ENCODE measurements around the gene CYBC1. TPM values are rescaled to one million over a fixed set of nuclear protein-coding genes. Genes with fewer than 3 reads are reported as not detected.

Gene CYBC1
- total and polyA plus RNA-seq, 2 donors from 2014 or later = 38.2 to 139 TPM

DNA sequence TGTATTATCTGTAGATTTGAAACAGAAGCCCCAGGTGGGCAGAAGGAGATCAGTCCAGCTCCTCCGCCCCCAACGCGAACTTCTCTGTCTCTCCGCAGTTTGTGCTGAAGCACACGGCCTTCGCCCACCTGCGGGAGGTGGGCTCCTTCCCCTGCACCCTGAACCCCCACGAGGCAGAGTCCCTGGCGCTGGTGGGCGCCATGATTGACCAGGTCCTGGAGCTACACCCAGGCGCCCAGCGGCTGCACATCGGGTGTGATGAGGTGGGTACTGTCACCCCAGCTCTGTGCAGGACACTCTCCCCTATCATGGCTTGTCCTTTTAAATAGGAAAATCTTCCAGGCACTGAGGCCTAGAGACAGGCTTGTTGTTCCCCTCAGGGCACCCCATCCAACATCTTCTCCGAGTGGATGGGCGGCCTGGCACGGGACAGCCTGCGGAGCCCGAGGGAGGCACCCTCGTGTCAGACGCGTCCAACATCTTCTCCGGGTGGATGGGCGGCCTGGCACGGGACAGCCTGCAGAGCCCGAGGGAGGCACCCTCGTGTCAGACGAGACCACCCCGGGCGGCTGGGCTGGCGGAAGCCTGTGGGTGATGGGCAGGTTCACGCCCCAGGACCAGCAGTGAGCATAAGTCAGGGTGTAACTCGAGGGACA, 16.9 kb downstream of the CYBC1 start:
- no peak for DNase-seq
- Histone ChIP-seq H3K9me3 (ENCODE audit: control insufficient read depth in 2 of 3, insufficient read depth in 1 of 3, low read length in 3 of 3) (no peaks in the 10 kb centered on the region), H3K4me3 (ENCODE audit: low read length in 3 of 3) (no peak overlapping the region), H3K4me1 (ENCODE audit: control insufficient read depth in 2 of 3, insufficient read depth in 2 of 3, low read depth in 1 of 3, low read length in 3 of 3) (no peaks in the 10 kb centered on the region), H3K27me3 (ENCODE audit: control insufficient read depth, insufficient read depth, low read length) (no peaks in the 10 kb centered on the region), H3K36me3 (ENCODE audit: control insufficient read depth in 2 of 3, insufficient read depth in 3 of 3, low read length in 3 of 3) (peaks cover 0 to 6% (median 0%) of the 10 kb centered on the region in 3 donors), H3K27ac (ENCODE audit: low read depth in 2 of 2, low read length in 2 of 2) (no peak overlapping the region), H3K9ac (ENCODE audit: low read length in 3 of 3) (no peak overlapping the region)
- TF ChIP-seq, protein P1, sequence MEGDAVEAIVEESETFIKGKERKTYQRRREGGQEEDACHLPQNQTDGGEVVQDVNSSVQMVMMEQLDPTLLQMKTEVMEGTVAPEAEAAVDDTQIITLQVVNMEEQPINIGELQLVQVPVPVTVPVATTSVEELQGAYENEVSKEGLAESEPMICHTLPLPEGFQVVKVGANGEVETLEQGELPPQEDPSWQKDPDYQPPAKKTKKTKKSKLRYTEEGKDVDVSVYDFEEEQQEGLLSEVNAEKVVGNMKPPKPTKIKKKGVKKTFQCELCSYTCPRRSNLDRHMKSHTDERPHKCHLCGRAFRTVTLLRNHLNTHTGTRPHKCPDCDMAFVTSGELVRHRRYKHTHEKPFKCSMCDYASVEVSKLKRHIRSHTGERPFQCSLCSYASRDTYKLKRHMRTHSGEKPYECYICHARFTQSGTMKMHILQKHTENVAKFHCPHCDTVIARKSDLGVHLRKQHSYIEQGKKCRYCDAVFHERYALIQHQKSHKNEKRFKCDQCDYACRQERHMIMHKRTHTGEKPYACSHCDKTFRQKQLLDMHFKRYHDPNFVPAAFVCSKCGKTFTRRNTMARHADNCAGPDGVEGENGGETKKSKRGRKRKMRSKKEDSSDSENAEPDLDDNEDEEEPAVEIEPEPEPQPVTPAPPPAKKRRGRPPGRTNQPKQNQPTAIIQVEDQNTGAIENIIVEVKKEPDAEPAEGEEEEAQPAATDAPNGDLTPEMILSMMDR (IDR thresholded peaks at IDR 0.05; ENCODE audit: borderline replicate concordance, extremely low read depth, insufficient read depth) = no peak
- no peak for FAIRE-seq
- intact Hi-C loops (cut with DNase I) = no loop called here

DNA sequence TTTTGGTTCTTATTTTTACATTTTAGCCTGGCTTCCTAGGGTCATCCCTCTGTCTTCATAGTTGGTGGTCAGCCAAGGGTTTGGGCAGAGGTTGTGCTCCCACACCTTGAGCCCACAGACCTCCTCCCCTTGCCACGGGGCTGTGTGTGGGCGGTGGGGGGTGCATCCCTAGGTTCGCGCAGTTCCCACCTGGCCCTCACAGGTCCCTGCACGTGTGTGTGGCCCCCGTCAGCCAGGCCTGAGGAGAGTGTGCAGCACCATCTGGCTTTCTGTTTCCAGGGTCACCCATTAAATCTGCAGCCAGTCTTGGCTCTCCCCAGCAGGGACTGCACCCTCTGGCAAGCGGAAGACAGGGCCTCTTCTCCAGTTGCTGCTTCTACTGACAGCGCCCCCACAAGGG, 18.5 kb downstream of the CYBC1 start:
- intact Hi-C loops (cut with DNase I) = no loop called here
- no peak overlapping the region for H3K4me3 ChIP-seq (ENCODE audit: low read length in 3 of 3)
- no peaks in the 10 kb centered on the region for H3K27me3 ChIP-seq (ENCODE audit: control insufficient read depth, insufficient read depth, low read length)
- DNase-seq (peak in 1 of 5 donors; percentile 54), FAIRE-seq (no peak)
- no peaks in the 10 kb centered on the region for H3K4me1 ChIP-seq (ENCODE audit: control insufficient read depth in 2 of 3, insufficient read depth in 2 of 3, low read depth in 1 of 3, low read length in 3 of 3)
- H3K9me3 ChIP-seq (ENCODE audit: control insufficient read depth in 2 of 3, insufficient read depth in 1 of 3, low read length in 3 of 3) = no peaks in the 10 kb centered on the region
- peaks cover 0 to 6% (median 0%) of the 10 kb centered on the region in 3 donors for H3K36me3 ChIP-seq (ENCODE audit: control insufficient read depth in 2 of 3, insufficient read depth in 3 of 3, low read length in 3 of 3)
- H3K27ac ChIP-seq (ENCODE audit: low read depth in 2 of 2, low read length in 2 of 2) = no peak overlapping the region
- H3K9ac ChIP-seq (ENCODE audit: low read length in 3 of 3) = no peak overlapping the region
- TF ChIP-seq, protein P1 (IDR thresholded peaks at IDR 0.05; ENCODE audit: borderline replicate concordance, extremely low read depth, insufficient read depth) = no peak

DNA sequence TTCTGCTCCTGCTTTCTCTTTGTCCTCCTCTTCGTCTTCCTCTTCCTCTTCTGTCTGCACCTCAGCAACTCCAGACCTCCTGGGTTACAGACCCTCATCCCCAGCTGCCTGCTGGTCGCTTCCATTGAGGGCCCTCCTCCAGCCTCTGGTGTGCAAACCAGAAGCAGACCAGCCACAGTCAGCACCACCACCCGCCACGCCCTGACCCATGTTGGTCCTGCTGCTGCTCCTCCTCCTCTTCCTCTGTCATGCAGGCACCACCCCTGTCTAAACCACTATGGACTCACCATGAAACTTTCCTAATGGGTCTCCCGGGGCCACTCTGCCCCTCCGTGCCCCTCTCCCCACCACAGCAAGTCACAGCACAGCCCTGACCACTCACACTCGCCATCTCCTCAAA, 20.7 kb downstream of the CYBC1 start:
- Histone ChIP-seq H3K4me1 (ENCODE audit: control insufficient read depth in 2 of 3, insufficient read depth in 2 of 3, low read depth in 1 of 3, low read length in 3 of 3) (no peaks in the 10 kb centered on the region), H3K9ac (ENCODE audit: low read length in 3 of 3) (no peak overlapping the region), H3K36me3 (ENCODE audit: control insufficient read depth in 2 of 3, insufficient read depth in 3 of 3, low read length in 3 of 3) (peaks cover 0 to 2% (median 0%) of the 10 kb centered on the region in 3 donors), H3K4me3 (ENCODE audit: low read length in 3 of 3) (no peak overlapping the region), H3K9me3 (ENCODE audit: control insufficient read depth in 2 of 3, insufficient read depth in 1 of 3, low read length in 3 of 3) (no peaks in the 10 kb centered on the region), H3K27me3 (ENCODE audit: control insufficient read depth, insufficient read depth, low read length) (no peaks in the 10 kb centered on the region), H3K27ac (ENCODE audit: low read depth in 2 of 2, low read length in 2 of 2) (no peak overlapping the region)
- TF ChIP-seq, protein P1 (IDR thresholded peaks at IDR 0.05; ENCODE audit: borderline replicate concordance, extremely low read depth, insufficient read depth) = no peak
- intact Hi-C loops (cut with DNase I) = no loop called here
- FAIRE-seq (no peak), DNase-seq (peak in 1 of 5 donors; percentile 51)

Measured in kidney (tissue), 14 donors.